NCI-H510A treated with DMSO at 0.1 percent for 48 hours (cell line): ENCODE measurements around the gene POLR1H.
"Not testable (repeated sequence)": the region's sequence is repeated elsewhere in the genome, so short reads cannot be mapped to it uniquely, and the experiment has no call there.

ENCODE experiments used
- DNase-seq: peaks from one replicate; lab custom pipeline; 2025; lab: John Stamatoyannopoulos, UW

The POLR1H gene

DNA sequence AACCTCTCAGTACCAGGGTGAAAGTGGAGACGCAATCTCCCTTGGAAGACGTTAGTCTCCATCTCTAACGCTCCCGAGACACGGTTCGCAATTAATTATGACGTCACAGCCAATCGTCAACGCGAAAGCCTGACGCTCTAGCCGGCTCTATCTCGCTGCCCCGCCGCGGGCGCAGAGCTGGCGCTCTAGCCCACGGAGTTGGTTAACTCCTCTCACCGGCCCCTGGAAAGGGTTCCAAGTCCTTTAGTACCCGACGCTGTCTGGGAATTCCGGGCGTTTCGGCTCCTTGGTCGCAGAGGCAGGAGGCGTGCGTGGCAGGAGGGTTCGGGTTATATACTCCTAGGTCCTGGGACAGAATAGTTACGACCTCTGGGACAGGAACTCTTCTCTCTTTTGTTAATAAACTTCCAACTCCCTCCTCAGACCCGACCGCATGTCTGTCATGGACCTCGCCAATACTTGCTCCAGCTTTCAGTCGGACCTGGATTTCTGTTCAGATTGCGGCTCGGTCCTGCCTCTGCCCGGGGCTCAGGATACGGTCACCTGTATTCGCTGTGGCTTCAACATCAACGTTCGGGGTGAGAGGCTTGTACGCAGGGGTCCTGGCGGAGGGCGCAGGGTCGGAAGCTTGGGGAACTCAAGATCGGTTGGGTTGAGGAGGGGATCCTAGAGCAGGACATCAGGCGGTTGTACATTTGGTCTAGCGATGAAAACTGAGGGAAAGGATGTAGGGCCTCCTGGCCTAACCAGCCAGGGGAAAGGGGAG, at the start of gene POLR1H:
Gene POLR1H, plus strand, starts transcription at position 174 of the 766 bp plus-strand sequence. Its CDS starts 260 bp downstream, at position 434.
- peak; percentile 95 for DNase-seq

GRCh38 chr6:30013291-30013922, 47.7 kb upstream of the POLR1H start:
- DNase-seq = peak; percentile 3

DNA sequence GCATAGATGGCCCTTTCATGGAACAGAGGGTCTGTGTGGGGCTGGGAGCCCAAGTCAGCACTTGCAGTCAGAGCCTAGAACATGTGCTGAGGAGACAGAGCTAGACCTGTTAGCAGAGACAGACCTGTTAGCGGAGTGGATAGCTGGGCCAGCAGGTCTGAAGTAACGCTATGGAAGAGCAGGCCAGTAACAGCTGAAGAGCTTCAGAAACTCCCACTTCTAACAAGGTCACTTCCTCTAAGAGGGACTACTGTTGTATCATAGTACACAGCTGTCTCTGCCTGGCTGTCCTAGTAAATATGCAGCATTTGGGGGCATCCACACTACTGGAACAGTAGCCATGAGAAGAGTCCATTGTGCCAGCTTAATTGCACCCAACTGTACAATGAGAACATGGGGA, 41.2 kb upstream of the POLR1H start:
- no peak for DNase-seq

DNA sequence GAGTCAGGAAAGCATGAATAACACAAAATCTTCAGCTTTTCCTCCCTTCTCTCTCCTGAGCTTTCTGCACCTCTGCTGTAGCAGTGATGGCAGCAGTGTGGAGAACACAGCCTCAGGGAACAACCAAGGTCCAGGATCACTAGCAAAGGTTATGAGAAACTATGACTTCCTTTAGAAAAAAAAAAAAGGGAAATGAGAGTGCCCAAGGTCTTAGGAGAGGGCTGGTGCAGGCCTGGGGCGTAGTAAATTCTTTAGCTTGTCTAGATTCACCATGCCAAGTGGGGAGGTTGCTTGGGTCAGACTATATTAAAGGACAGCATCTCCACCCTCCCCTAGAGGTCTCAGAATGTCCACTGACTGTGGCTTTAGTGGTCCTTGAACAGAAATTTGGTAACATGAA, 40.4 kb upstream of the POLR1H start:
- no peak for DNase-seq

- DNase-seq = no peak
These were observed 38.9 kb upstream of the POLR1H start for GRCh38 chr6:30022189-30022588.

DNA sequence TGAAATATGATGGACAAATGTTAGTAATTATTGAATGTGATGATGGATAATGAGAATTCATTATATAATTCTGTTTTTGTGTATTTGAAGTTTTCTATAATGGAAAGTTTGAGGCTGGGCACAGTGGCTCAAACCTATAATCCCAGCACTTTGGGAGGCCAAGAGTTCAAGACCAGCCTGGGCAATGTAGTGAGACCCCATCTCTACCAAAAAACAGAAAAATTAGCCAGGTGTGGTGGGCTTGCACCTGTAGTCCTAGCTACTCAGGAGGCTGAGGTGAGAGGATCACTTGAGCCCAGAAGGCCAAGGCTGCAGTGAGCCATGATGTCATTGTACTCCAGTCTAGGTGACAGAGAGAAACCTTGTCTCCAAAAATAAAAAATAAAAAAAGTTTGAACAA, 38.4 kb upstream of the POLR1H start:
- DNase-seq = not testable (repeated sequence)

- no peak for DNase-seq
These were observed 35.9 kb upstream of the POLR1H start for GRCh38 chr6:30025186-30025585.

DNA sequence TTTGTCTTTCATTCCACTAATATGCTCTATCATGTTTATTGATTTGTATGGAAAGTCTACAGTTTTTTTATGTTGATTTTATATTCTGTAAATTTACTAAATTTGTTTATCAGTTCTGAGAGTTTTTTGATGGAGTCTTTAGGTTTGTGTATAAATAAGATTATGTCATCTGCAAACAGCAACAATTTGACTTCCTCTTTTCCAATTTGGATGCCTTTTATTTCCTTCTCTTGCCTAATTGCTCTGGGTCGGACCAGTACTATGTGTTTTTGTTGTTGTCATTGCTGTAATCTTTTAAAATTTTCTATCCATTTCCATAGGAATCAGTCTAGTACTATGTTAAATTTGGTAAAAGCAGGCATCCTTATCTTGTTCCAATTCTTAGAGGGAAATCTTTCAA, 31.5 kb upstream of the POLR1H start:
- DNase-seq = no peak

- no peak for DNase-seq
These were observed 29.7 kb upstream of the POLR1H start for GRCh38 chr6:30031381-30031780.

- DNase-seq = not testable (repeated sequence)
These were observed 27.6 kb upstream of the POLR1H start for GRCh38 chr6:30033440-30033839.

GRCh38 chr6:30035784-30036183, 25.3 kb upstream of the POLR1H start:
- DNase-seq = no peak

GRCh38 chr6:30037182-30037788, 23.8 kb upstream of the POLR1H start:
- peak; percentile 2 for DNase-seq

DNA sequence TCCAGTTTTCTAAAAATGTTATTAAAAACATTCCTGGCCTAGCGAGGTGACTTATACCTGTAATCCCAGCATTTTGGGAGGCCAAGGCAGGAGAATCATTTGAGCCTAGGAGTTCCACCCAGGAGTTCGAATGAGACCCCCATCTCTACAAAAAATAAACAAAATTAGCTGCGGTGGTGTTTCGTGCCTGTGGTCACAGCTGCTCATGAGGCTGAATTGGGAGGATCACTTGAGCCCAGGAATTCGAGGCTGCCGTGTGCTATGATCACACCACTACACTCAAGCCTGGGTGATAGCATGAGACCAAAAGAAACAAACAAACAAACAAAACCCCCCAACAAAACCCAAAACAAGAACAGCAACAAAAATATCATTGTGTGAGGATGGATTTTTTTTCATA, 19.8 kb upstream of the POLR1H start:
- DNase-seq = no peak

DNA sequence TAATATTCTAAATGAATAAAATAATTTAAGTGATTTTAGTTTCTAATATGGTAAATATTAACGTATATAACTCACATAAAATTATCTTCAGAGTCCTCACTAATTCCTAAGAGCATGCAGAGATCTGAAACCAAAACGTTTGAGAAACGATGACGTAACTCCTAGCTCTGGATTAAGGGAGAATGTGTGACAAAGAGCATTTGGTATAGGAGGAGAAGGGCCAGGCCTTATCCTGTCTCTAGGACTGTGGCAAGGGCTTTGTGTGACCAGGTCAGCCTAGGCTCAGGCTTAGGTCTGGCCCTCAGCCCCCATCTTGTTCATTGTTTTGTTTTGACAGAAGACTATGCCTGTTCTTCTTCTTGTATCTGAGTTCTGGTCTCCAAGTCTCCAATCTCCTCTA, 19.2 kb upstream of the POLR1H start:
- DNase-seq = no peak

GRCh38 chr6:30042476-30042875, 18.6 kb upstream of the POLR1H start:
- no peak for DNase-seq

- DNase-seq = no peak
These were observed 18.2 kb upstream of the POLR1H start for GRCh38 chr6:30042914-30043313.

DNA sequence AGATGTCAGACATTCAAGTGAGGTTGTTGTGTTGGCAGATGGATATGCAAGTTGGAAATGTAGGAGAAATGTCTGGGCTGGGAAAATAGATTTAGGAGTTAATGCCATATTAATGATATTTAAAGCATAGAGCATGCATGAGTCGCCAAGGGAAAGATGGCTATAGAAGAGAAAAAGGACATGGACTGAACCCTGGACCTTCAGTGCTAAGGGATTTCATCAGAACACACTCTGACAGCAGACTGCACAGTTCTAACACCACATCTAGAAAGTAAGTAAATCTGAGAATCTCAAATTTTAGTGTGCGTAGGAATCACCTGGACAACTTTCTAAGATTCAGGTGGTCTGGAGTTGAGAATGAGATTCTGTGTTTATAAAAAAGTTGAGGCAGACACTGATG, 17.3 kb upstream of the POLR1H start:
- no peak for DNase-seq

DNA sequence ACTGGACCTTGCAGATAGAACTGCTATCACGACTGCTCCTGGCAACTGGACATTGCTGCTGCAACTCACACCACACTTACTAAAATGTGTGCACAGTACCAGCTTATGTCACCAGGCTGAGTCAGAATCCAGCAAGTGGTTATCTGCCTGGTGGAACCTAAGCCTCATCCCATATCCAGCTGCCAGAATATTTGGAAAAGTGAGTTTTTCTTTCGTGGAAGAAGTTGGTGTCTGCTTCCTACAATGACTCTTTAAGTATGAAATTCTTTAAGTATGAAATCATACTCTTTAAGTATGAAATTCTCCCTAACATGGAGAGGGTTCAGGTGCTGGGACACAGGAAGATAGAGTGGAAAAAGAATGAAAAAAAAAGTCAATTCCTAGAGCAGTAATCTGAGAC, 16.4 kb upstream of the POLR1H start:
- no peak for DNase-seq

GRCh38 chr6:30047220-30047619, 13.8 kb upstream of the POLR1H start:
- no peak for DNase-seq

GRCh38 chr6:30053682-30054081, 7.4 kb upstream of the POLR1H start:
- DNase-seq = no peak

DNA sequence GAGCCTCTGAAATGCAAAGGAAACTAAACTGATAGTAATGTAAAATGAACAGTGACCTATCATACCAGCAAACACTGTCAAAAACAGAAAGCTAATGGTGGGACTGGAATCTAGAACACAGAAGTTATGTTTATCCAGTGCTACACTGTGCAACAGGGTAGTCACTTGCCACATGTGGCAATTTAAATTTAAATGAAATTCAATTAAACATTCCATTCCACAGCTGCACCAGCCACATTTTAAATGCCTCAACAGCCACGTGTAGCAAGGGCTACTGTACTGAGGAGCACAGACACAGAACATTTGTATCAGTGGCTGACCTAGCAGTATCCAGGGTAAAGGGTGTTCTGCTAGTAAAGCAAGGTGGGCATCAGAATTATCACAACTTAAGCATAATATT, 5.6 kb upstream of the POLR1H start:
- no peak for DNase-seq

DNA sequence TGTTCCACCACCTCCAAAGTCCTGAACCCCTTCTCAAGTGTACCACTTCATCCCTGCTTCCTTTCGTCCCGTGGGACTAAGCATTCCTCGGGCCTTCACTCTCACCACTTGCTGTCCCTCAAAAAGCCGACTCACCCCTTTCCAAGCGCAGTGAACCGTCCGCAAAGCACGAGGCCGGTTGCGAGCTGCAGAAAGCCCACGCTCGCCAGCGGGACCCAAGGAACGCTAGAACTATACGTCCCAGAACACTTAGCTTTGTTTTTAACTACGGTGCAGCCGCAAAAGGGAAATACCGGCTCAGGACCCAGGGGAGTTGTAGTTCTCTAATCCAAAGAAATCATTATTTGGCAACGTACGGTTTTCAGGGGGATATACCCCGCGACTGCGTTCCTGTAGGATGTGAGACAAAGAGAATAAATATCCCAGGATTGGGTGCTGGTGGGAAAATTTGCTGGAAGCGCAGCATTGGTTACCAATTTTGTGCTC, 416 bp upstream of the POLR1H start:
- DNase-seq = peak; percentile 23

- DNase-seq = no peak
These were observed 893 bp downstream of the POLR1H start for GRCh38 chr6:30061858-30062458.
